IMR-90 (cell line): Measurements from ENCODE around the gene YBX1. TPM values are rescaled to one million over a fixed set of nuclear protein-coding genes. Genes with fewer than 3 reads are reported as not detected.

ENCODE experiments used
- ATAC-seq: fragments of 200-7000 bp; cut with Tn5 transposase; 2 replicates; pipeline ENCODE4 v1.9.1; 2020; ENCODE audit warnings: low read depth, mild to moderate bottlenecking, moderate library complexity
- BruUV-seq: library from RNA; stranded (reverse); fragments of 400-500 nt; replicated peaks from 2 replicates; lab custom pipeline; 2021; lab: Mats Ljungman, UMichigan
- CTCF ChIA-PET: fragments of 300-600 bp; formaldehyde crosslinking; extraction: SDS; loops from one replicate; lab custom pipeline; 2021; ENCODE audit warnings: antibody characterized with exemption; lab: Yijun Ruan, JAX
- POLR2A ChIA-PET: fragments of 300-600 bp; sonication (Branson Sonifier 250); formaldehyde crosslinking; loops from one replicate; lab custom pipeline; 2022; ENCODE audit warnings: antibody characterized with exemption; ENCODE audit not compliant: unreplicated experiment; lab: Charles Lee
- DNase-seq: peaks from one replicate; pipeline ENCODE4 v3.0.0; 2013
- H2AFZ ChIP-seq: replicated peaks from 2 replicates; pipeline ENCODE3; 2013; ENCODE audit warnings: low read length, mild to moderate bottlenecking; ENCODE audit not compliant: poor library complexity
- H2AK5ac ChIP-seq: 2 replicates; pipeline ENCODE4 v1.6.1; 2013; ENCODE audit warnings: low read depth, low read length, inconsistent platforms
- H2AK9ac ChIP-seq: replicated peaks from 2 replicates; pipeline ENCODE3; 2013; ENCODE audit warnings: mild to moderate bottlenecking, low read depth, low read length, moderate library complexity; ENCODE audit not compliant: poor library complexity
- H2BK120ac ChIP-seq: 2 replicates; pipeline ENCODE4 v1.6.1; 2013; ENCODE audit warnings: low read depth, low read length, inconsistent platforms
- H2BK15ac ChIP-seq: 3 replicates; pipeline ENCODE4 v1.6.1; 2013; ENCODE audit warnings: low read depth, low read length, inconsistent platforms
- H2BK20ac ChIP-seq: 2 replicates; pipeline ENCODE4 v1.6.1; 2013; ENCODE audit warnings: low read depth, mild to moderate bottlenecking, inconsistent platforms, low read length, moderate library complexity
- H2BK5ac ChIP-seq: 2 replicates; pipeline ENCODE4 v1.6.1; 2013; ENCODE audit warnings: mild to moderate bottlenecking, low read depth, low read length, inconsistent platforms; ENCODE audit not compliant: poor library complexity, severe bottlenecking
- H3K14ac ChIP-seq: replicated peaks from 2 replicates; pipeline ENCODE4 v1.6.1; 2013; ENCODE audit warnings: low read depth, low read length, inconsistent platforms
- H3K18ac ChIP-seq: 2 replicates; pipeline ENCODE4 v1.6.1; 2013; ENCODE audit warnings: low read depth, low read length, control low read depth
- H3K23ac ChIP-seq: 2 replicates; pipeline ENCODE4 v1.6.1; 2013; ENCODE audit warnings: low read depth, low read length, inconsistent platforms
- H3K27ac ChIP-seq: 2 replicates; pipeline ENCODE4 v1.5.1; 2013; ENCODE audit warnings: mild to moderate bottlenecking, control low read depth, low read length; ENCODE audit not compliant: insufficient read depth
- H3K27me3 ChIP-seq: 2 replicates; pipeline ENCODE4 v1.6.1; 2013; ENCODE audit warnings: low read length; ENCODE audit not compliant: control insufficient read depth, insufficient read depth
- H3K36me3 ChIP-seq: 2 replicates; pipeline ENCODE4 v1.6.1; 2013; ENCODE audit warnings: low read length, mixed read lengths; ENCODE audit not compliant: control insufficient read depth, insufficient read depth
- H3K4ac ChIP-seq: 2 replicates; pipeline ENCODE4 v1.6.1; 2013; ENCODE audit warnings: low read depth, low read length, inconsistent platforms
- H3K4me1 ChIP-seq: 2 replicates; pipeline ENCODE4 v1.6.1; 2013; ENCODE audit warnings: low read length, mixed read lengths; ENCODE audit not compliant: control insufficient read depth, insufficient read depth
- H3K4me2 ChIP-seq: 2 replicates; pipeline ENCODE4 v1.6.1; 2013; ENCODE audit warnings: low read depth, mild to moderate bottlenecking, control low read depth, low read length, moderate library complexity
- H3K4me3 ChIP-seq: 2 replicates; pipeline ENCODE4 v1.5.1; 2013; ENCODE audit warnings: low read depth, mild to moderate bottlenecking, control low read depth, low read length, moderate library complexity; ENCODE audit not compliant: insufficient read depth
- H3K56ac ChIP-seq: 2 replicates; pipeline ENCODE4 v1.6.1; 2013; ENCODE audit warnings: low read length, inconsistent platforms; ENCODE audit not compliant: insufficient read depth; ENCODE audit errors: extremely low read depth
- H3K79me1 ChIP-seq, 2 experiments: 2 replicates each; pipeline ENCODE4 v1.6.1; 2013; ENCODE audit warnings: low read length in 2 of 2, inconsistent platforms in 1 of 2, low read depth in 1 of 2
- H3K9ac ChIP-seq: 2 replicates; pipeline ENCODE4 v1.6.1; 2013; ENCODE audit warnings: low read depth, low read length, control low read depth
- H3K9me1 ChIP-seq: 2 replicates; pipeline ENCODE4 v1.6.1; 2013; ENCODE audit warnings: low read length, inconsistent platforms; ENCODE audit not compliant: insufficient read depth
- H3K9me3 ChIP-seq: 2 replicates; pipeline ENCODE4 v1.6.1; 2013; ENCODE audit warnings: low read length; ENCODE audit not compliant: control insufficient read depth, insufficient read depth
- H4K20me1 ChIP-seq: 2 replicates; pipeline ENCODE4 v1.6.1; 2013; ENCODE audit warnings: low read length, inconsistent platforms; ENCODE audit not compliant: insufficient read depth
- H4K5ac ChIP-seq: 2 replicates; pipeline ENCODE4 v1.6.1; 2013; ENCODE audit warnings: mild to moderate bottlenecking, low read depth, low read length, control low read depth
- H4K8ac ChIP-seq, 2 experiments: 2 replicates each; pipeline ENCODE4 v1.6.1; 2013; ENCODE audit warnings: low read depth in 2 of 2, low read length in 2 of 2, control low read depth in 1 of 2, inconsistent platforms in 1 of 2
- H4K91ac ChIP-seq: 2 replicates; pipeline ENCODE4 v1.6.1; 2013; ENCODE audit warnings: low read depth, low read length, inconsistent platforms; ENCODE audit not compliant: insufficient read depth
- BHLHE40 ChIP-seq: fragments of 150-350 bp; IDR thresholded peaks from 2 replicates; pipeline ENCODE4 v1.6.1; 2016; ENCODE audit warnings: mild to moderate bottlenecking, low read depth, low read length
- CHD1 ChIP-seq: IDR thresholded peaks from 2 replicates; pipeline ENCODE4 v1.6.1; 2012; ENCODE audit warnings: low read depth, low read length, improper control_type of control experiment
- FOS ChIP-seq: fragments of 150-350 bp; IDR thresholded peaks from 2 replicates; pipeline ENCODE4 v1.6.1; 2016; ENCODE audit warnings: low read depth, low read length
- MAFK ChIP-seq: IDR thresholded peaks from 2 replicates; pipeline ENCODE4 v1.6.1; 2012; ENCODE audit warnings: low read depth, low read length, improper control_type of control experiment
- MAZ ChIP-seq: IDR thresholded peaks from 2 replicates; pipeline ENCODE4 v1.6.1; 2012; ENCODE audit warnings: low read depth, mild to moderate bottlenecking, low read length, improper control_type of control experiment, moderate library complexity, borderline replicate concordance
- MXI1 ChIP-seq: IDR thresholded peaks from 2 replicates; pipeline ENCODE4 v1.6.1; 2012; ENCODE audit warnings: low read depth, mild to moderate bottlenecking, low read length, moderate library complexity, borderline replicate concordance
- NFE2L2 ChIP-seq: fragments of 150-350 bp; IDR thresholded peaks from 2 replicates; pipeline ENCODE4 v1.6.1; 2016; ENCODE audit warnings: low read depth, mild to moderate bottlenecking, low read length
- POLR2A ChIP-seq: IDR thresholded peaks from 2 replicates; pipeline ENCODE4 v1.6.1; 2012; ENCODE audit warnings: mild to moderate bottlenecking, low read depth, low read length
- RAD21 ChIP-seq: IDR thresholded peaks from 2 replicates; pipeline ENCODE4 v1.6.1; 2012; ENCODE audit warnings: low read length, improper control_type of control experiment
- RCOR1 ChIP-seq: IDR thresholded peaks from 2 replicates; pipeline ENCODE4 v1.6.1; 2012; ENCODE audit warnings: mild to moderate bottlenecking, low read length, improper control_type of control experiment; ENCODE audit not compliant: insufficient replicate concordance
- RFX5 ChIP-seq: IDR thresholded peaks from 2 replicates; pipeline ENCODE4 v1.8.0; 2012; ENCODE audit warnings: low read depth, mild to moderate bottlenecking, low read length, moderate library complexity
- WGBS, 2 experiments: methylation state at CpG; one replicate each; pipeline versions ENCODE4 v1.1.5 to v1.1.7; 2013; ENCODE audit warnings: missing lambda C conversion rate in 2 of 2; ENCODE audit not compliant: insufficient read length in 1 of 2; ENCODE audit errors: extremely low coverage in 2 of 2; 5-methylcytosine and 5-hydroxymethylcytosine counted together
- dilution Hi-C: fragments of 300-500 bp; cut with HindIII; formaldehyde crosslinking; loops from one replicate; pipeline ENCODE4 v1.14.3; 2018; ENCODE audit warnings: low sequenced_read_pairs; ENCODE audit not compliant: unreplicated experiment
- in situ Hi-C: fragments of 300-500 bp; cut with MboI; formaldehyde crosslinking; loops from 3 replicates; pipeline ENCODE4 v1.14.3; 2019; ENCODE audit warnings: low sequenced_read_pairs, inconsistent platforms, mixed read lengths
- intact Hi-C: fragments of 100-400 bp; cut with micrococcal nuclease; formaldehyde crosslinking; loops from 2 replicates; pipeline ENCODE4 v1.10.0; 2022
- polyA plus RNA-seq, 3 experiments: library from polyadenylated mRNA; depleted of rRNA; stranded (reverse); fragments of >200 nt; gene quantifications; 2 replicates each; pipeline ENCODE4 v1.2.3, GENCODE V29; 2012; ENCODE audit warnings: low replicate concordance in 1 of 3
- total RNA-seq: library from RNA; depleted of rRNA; stranded (reverse); fragments of >200 nt; gene quantifications from 2 replicates; pipeline ENCODE4 v1.2.3, GENCODE V29; 2012
- TF ChIP-seq, protein P1 (sequence below): fragments of 150-350 bp; IDR thresholded peaks from 2 replicates; pipeline ENCODE4 v1.6.1; 2016; ENCODE audit warnings: low read depth, mild to moderate bottlenecking, low read length, moderate library complexity, borderline replicate concordance
- TF ChIP-seq, protein P2 (sequence below): conservative IDR thresholded peaks from 2 replicates; pipeline ENCODE4 v1.5.1; 2012; ENCODE audit warnings: mild to moderate bottlenecking, low read depth, low read length, improper control_type of control experiment

Gene YBX1
- total and polyA plus RNA-seq, 2 of the 4 experiments (the other 2 are of a cell fraction): 605 to 843 TPM

DNA sequence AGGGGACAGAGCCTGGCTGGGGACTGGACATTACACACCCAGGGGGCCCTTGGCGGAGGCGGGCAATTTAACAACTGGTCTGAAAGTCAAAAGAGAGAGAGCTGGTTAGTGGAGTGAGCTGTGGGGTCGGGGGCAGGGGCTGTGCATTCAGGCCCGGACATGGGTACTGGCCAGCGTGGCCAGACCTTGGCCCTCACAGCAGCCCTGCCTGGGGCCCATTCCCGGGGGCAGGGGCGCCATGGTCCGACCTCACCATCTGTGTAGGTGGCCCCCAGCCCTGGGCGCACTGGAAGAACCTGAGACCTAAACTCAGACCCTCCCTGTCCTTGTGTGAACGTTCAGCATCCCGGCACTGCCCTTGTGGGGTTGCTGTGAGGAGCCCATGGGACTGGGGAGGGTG lies 52.8 kb downstream of the YBX1 start:
- H3K23ac ChIP-seq: no peak overlapping the region

More for the DNA sequence above, 52.8 kb downstream of the YBX1 start:
- no peak overlapping the region for H2BK20ac ChIP-seq
- H2BK5ac ChIP-seq: no peak overlapping the region
- POLR2A ChIA-PET: no interaction called here
- no peak overlapping the region for H2AK9ac ChIP-seq
- in situ Hi-C loops (no loop called here), dilution Hi-C loops (no loop called here), intact Hi-C loops (no loop called here)
- H3K9me1 ChIP-seq: no peaks in the 10 kb centered on the region
- H4K91ac ChIP-seq: no peak overlapping the region
- ATAC-seq (no peak), DNase-seq (no peak)
- H4K20me1 ChIP-seq: no peaks in the 10 kb centered on the region
- no peaks in the 10 kb centered on the region for H3K79me1 ChIP-seq
- H3K4me2 ChIP-seq: no peak overlapping the region
- no peak overlapping the region for H2AFZ ChIP-seq
- H3K27me3 ChIP-seq: no peaks in the 10 kb centered on the region; the same call in 1 of the 2 replicates
- no peak overlapping the region for H3K18ac ChIP-seq
- H3K4ac ChIP-seq: no peak overlapping the region
- no peaks in the 10 kb centered on the region for H3K4me1 ChIP-seq
- no peak overlapping the region for H2BK15ac ChIP-seq
- no peak overlapping the region for H2AK5ac ChIP-seq
- no peak overlapping the region for H2BK120ac ChIP-seq
- H3K9me3 ChIP-seq: no peaks in the 10 kb centered on the region
- H3K9ac ChIP-seq: no peak overlapping the region
- no peak overlapping the region for H4K5ac ChIP-seq
- H3K56ac ChIP-seq: no peak overlapping the region
- no peak overlapping the region for H3K4me3 ChIP-seq
- CTCF ChIA-PET: no interaction called here
- H3K14ac ChIP-seq: no peak overlapping the region
- H3K27ac ChIP-seq: no peak overlapping the region
- TF ChIP-seq, protein P1, sequence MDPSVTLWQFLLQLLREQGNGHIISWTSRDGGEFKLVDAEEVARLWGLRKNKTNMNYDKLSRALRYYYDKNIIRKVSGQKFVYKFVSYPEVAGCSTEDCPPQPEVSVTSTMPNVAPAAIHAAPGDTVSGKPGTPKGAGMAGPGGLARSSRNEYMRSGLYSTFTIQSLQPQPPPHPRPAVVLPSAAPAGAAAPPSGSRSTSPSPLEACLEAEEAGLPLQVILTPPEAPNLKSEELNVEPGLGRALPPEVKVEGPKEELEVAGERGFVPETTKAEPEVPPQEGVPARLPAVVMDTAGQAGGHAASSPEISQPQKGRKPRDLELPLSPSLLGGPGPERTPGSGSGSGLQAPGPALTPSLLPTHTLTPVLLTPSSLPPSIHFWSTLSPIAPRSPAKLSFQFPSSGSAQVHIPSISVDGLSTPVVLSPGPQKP: no peak
- TF ChIP-seq MXI1: no peak
- TF ChIP-seq RAD21: no peak
- TF ChIP-seq CHD1: no peak
- TF ChIP-seq FOS: no peak
- TF ChIP-seq POLR2A: no peak
- no peak for TF ChIP-seq MAFK
- TF ChIP-seq NFE2L2: no peak
- no peak for TF ChIP-seq RFX5
- TF ChIP-seq, protein P2, sequence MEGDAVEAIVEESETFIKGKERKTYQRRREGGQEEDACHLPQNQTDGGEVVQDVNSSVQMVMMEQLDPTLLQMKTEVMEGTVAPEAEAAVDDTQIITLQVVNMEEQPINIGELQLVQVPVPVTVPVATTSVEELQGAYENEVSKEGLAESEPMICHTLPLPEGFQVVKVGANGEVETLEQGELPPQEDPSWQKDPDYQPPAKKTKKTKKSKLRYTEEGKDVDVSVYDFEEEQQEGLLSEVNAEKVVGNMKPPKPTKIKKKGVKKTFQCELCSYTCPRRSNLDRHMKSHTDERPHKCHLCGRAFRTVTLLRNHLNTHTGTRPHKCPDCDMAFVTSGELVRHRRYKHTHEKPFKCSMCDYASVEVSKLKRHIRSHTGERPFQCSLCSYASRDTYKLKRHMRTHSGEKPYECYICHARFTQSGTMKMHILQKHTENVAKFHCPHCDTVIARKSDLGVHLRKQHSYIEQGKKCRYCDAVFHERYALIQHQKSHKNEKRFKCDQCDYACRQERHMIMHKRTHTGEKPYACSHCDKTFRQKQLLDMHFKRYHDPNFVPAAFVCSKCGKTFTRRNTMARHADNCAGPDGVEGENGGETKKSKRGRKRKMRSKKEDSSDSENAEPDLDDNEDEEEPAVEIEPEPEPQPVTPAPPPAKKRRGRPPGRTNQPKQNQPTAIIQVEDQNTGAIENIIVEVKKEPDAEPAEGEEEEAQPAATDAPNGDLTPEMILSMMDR: no peak
- no peak for TF ChIP-seq MAZ
- no peak for TF ChIP-seq BHLHE40
- TF ChIP-seq RCOR1: no peak
- BruUV-seq: no TSS peak
- no peak overlapping the region for H4K8ac ChIP-seq
- no peaks in the 10 kb centered on the region for H3K36me3 ChIP-seq
- WGBS, 2 experiments: 93% methylated on average over 3 of the region's 11 CpGs; no CpG with 5 or more reads in 1 of the 2 experiments
